H1 (cell line): Measurements from ENCODE around the gene MEIOB. TPM values are rescaled to one million over a fixed set of nuclear protein-coding genes. Genes with fewer than 3 reads are reported as not detected.

Experiments used
- CTCF ChIA-PET: fragments of 300-600 bp; sonication (Branson Sonifier 250); formaldehyde crosslinking; loops from one replicate; lab custom pipeline; 2021; ENCODE audit not compliant: partially characterized antibody; lab: Charles Lee
- POLR2A ChIA-PET: fragments of 300-600 bp; sonication (Branson Sonifier 250); formaldehyde crosslinking; loops from one replicate; lab custom pipeline; 2021; ENCODE audit warnings: inconsistent platforms; ENCODE audit not compliant: partially characterized antibody; lab: Charles Lee
- DNase-seq, 2 experiments: peaks; one replicate each; pipeline versions ENCODE4 v3.0.0 to v3.0.0-alpha.2; 2010 to 2022; ENCODE audit warnings: low spot score in 2 of 2, low read depth in 1 of 2, mixed read lengths in 1 of 2
- FAIRE-seq: peaks from 2 replicates; lab custom pipeline; 2011; peaks lifted over from hg19 to GRCh38; lab: Jason Lieb, UNC
- H2AFZ ChIP-seq: 2 replicates; pipeline ENCODE4 v1.8.1; 2012; ENCODE audit warnings: low read length, inconsistent platforms
- H2AK5ac ChIP-seq: 2 replicates; pipeline ENCODE4 v1.6.1; 2013; ENCODE audit warnings: low read depth, low read length
- H2BK120ac ChIP-seq: replicated peaks from 2 replicates; pipeline ENCODE3; 2013; ENCODE audit warnings: low read depth, low read length, inconsistent platforms
- H2BK12ac ChIP-seq: 2 replicates; pipeline ENCODE4 v1.6.1; 2013; ENCODE audit warnings: low read depth, low read length
- H2BK15ac ChIP-seq: 2 replicates; pipeline ENCODE4 v1.6.1; 2013; ENCODE audit warnings: low read length
- H2BK20ac ChIP-seq: 2 replicates; pipeline ENCODE4 v1.6.1; 2013; ENCODE audit warnings: low read length
- H2BK5ac ChIP-seq: 2 replicates; pipeline ENCODE4 v1.6.1; 2013; ENCODE audit warnings: low read depth, low read length
- H3K14ac ChIP-seq: 2 replicates; pipeline ENCODE4 v1.6.1; 2013; ENCODE audit warnings: inconsistent platforms; ENCODE audit not compliant: insufficient read length
- H3K18ac ChIP-seq: 2 replicates; pipeline ENCODE4 v1.6.1; 2013; ENCODE audit warnings: low read length; ENCODE audit errors: extremely low read depth
- H3K23ac ChIP-seq: 2 replicates; pipeline ENCODE4 v1.6.1; 2013; ENCODE audit warnings: inconsistent platforms; ENCODE audit not compliant: insufficient read length
- H3K23me2 ChIP-seq: 2 replicates; pipeline ENCODE4 v1.6.1; 2013; ENCODE audit warnings: low read depth, low read length
- H3K27ac ChIP-seq: 2 replicates; pipeline ENCODE4 v1.6.1; 2011; ENCODE audit warnings: low read depth, low read length, inconsistent platforms
- H3K27me3 ChIP-seq, 4 experiments: replicated peaks in 1 of 4; 1 replicate in 1 of 4; 2 replicates in 3 of 4; pipeline versions ENCODE4 v1.6.1 to v1.8.1; 2011 to 2013; ENCODE audit warnings: low read length in 3 of 4, mild to moderate bottlenecking in 3 of 4, inconsistent platforms in 2 of 4, mixed read lengths in 2 of 4, moderate library complexity in 1 of 4; ENCODE audit not compliant: control insufficient read depth in 3 of 4, insufficient read depth in 3 of 4; ENCODE audit errors: extremely low read depth in 1 of 4
- H3K36me3 ChIP-seq, 4 experiments: 2 replicates each; pipeline versions ENCODE4 v1.6.1 to v1.8.1; 2011 to 2013; ENCODE audit warnings: mild to moderate bottlenecking in 4 of 4, low read length in 3 of 4, moderate library complexity in 2 of 4, control low read depth in 1 of 4, inconsistent platforms in 1 of 4; ENCODE audit not compliant: insufficient read depth in 4 of 4, control insufficient read depth in 2 of 4
- H3K4ac ChIP-seq: replicated peaks from 2 replicates; pipeline ENCODE3; 2013; ENCODE audit warnings: low read length, low read depth, mixed read lengths, inconsistent platforms; ENCODE audit not compliant: insufficient read length
- H3K4me1 ChIP-seq, 4 experiments: replicated peaks in 1 of 4; 1 replicate in 1 of 4; 2 replicates in 3 of 4; pipeline versions ENCODE4 v1.6.1 to v1.8.1; 2011 to 2013; ENCODE audit warnings: low read length in 3 of 4, inconsistent platforms in 2 of 4, mixed read lengths in 1 of 4; ENCODE audit not compliant: insufficient read depth in 4 of 4, control insufficient read depth in 3 of 4
- H3K4me2 ChIP-seq, 2 experiments: 2 replicates each; pipeline versions ENCODE4 v1.6.1 to v1.8.1; 2011 to 2013; ENCODE audit warnings: low read depth in 2 of 2, low read length in 2 of 2, control low read depth in 1 of 2, inconsistent platforms in 1 of 2, mild to moderate bottlenecking in 1 of 2; ENCODE audit not compliant: insufficient read depth in 1 of 2
- H3K4me3 ChIP-seq, 4 experiments: fragments of 200-600, 300-600 bp in 1 of 4; sonication (generic), shearing (Covaris generic), sonication (Bioruptor Twin) in 1 of 4; 2 replicates each; pipeline versions ENCODE4 v1.5.1 to v1.8.1; 2011 to 2016; ENCODE audit warnings: low read length in 4 of 4, low read depth in 3 of 4, control low read depth in 2 of 4, inconsistent platforms in 2 of 4, mild to moderate bottlenecking in 2 of 4, mixed read lengths in 1 of 4, moderate library complexity in 1 of 4; ENCODE audit not compliant: insufficient read depth in 2 of 4; ENCODE audit errors: extremely low read depth in 1 of 4
- H3K56ac ChIP-seq: replicated peaks from 2 replicates; pipeline ENCODE3; 2013; ENCODE audit warnings: low read depth, mild to moderate bottlenecking, mixed read lengths, low read length, inconsistent platforms; ENCODE audit not compliant: insufficient read length
- H3K79me1 ChIP-seq: 2 replicates; pipeline ENCODE4 v1.6.1; 2013; ENCODE audit warnings: low read depth, low read length, control low read depth
- H3K79me2 ChIP-seq, 2 experiments: 2 replicates each; pipeline versions ENCODE4 v1.6.1 to v1.8.1; 2012 to 2013; ENCODE audit warnings: low read length in 2 of 2, mild to moderate bottlenecking in 2 of 2, inconsistent platforms in 1 of 2; ENCODE audit not compliant: insufficient read depth in 2 of 2, control insufficient read depth in 1 of 2
- H3K9ac ChIP-seq, 4 experiments: replicated peaks in 1 of 4; 1 replicate in 1 of 4; 2 replicates in 3 of 4; pipeline versions ENCODE4 v1.6.1 to v1.8.1; 2011 to 2013; ENCODE audit warnings: low read depth in 3 of 4, low read length in 3 of 4, control low read depth in 2 of 4, mild to moderate bottlenecking in 2 of 4, moderate library complexity in 2 of 4, inconsistent platforms in 1 of 4; ENCODE audit errors: extremely low read depth in 1 of 4
- H3K9me3 ChIP-seq, 2 experiments: 2 replicates each; pipeline versions ENCODE4 v1.6.1 to v1.8.1; 2012 to 2013; ENCODE audit warnings: mild to moderate bottlenecking in 2 of 2, moderate library complexity in 2 of 2, control low read depth in 1 of 2, inconsistent platforms in 1 of 2, low read depth in 1 of 2, low read length in 1 of 2, mixed read lengths in 1 of 2; ENCODE audit not compliant: insufficient read depth in 2 of 2
- H4K20me1 ChIP-seq, 2 experiments: replicated peaks in 1 of 2; 2 replicates each; pipeline versions ENCODE3 to v1.8.1; 2011 to 2013; ENCODE audit warnings: inconsistent platforms in 2 of 2, low read length in 2 of 2, mild to moderate bottlenecking in 1 of 2; ENCODE audit not compliant: insufficient read depth in 2 of 2, control insufficient read depth in 1 of 2
- H4K5ac ChIP-seq: 2 replicates; pipeline ENCODE4 v1.6.1; 2013; ENCODE audit warnings: low read length, low read depth, mixed read lengths, inconsistent platforms; ENCODE audit not compliant: insufficient read length
- H4K8ac ChIP-seq: 2 replicates; pipeline ENCODE4 v1.8.0; 2013; ENCODE audit warnings: mild to moderate bottlenecking, moderate library complexity, low read length, inconsistent platforms; ENCODE audit not compliant: insufficient read depth; ENCODE audit errors: extremely low read depth
- H4K91ac ChIP-seq: replicated peaks from 2 replicates; pipeline ENCODE3; 2013; ENCODE audit warnings: low read length, mixed read lengths, inconsistent platforms; ENCODE audit not compliant: insufficient read length
- BACH1 ChIP-seq: IDR thresholded peaks from 2 replicates; pipeline ENCODE4 v1.6.1; 2012; ENCODE audit warnings: low read length, improper control_type of control experiment
- WGBS, 2 experiments: shearing (Covaris generic) in 1 of 2; methylation state at CpG; one replicate each; pipeline versions ENCODE4 v1.1.6 to v1.1.7; 2013 to 2015; ENCODE audit warnings: low lambda C conversion rate in 2 of 2, mixed read lengths in 2 of 2, inconsistent platforms in 1 of 2, low coverage in 1 of 2, missing lambda C conversion rate in 1 of 2; ENCODE audit not compliant: insufficient replicate concordance in 2 of 2, insufficient coverage in 1 of 2, insufficient read length in 1 of 2; ENCODE audit errors: extremely low coverage in 1 of 2, missing lambda C conversion rate in 1 of 2; 5-methylcytosine and 5-hydroxymethylcytosine counted together
- polyA plus RNA-seq, 7 experiments: library from polyadenylated mRNA; depleted of rRNA in 3 of 7; stranded (reverse) in 5 of 7; unstranded in 2 of 7; fragments of >200 nt in 5 of 7; fragments of 200-250 nt in 2 of 7; gene quantifications; 1 replicate in 5 of 7; 2 replicates in 1 of 7; 4 replicates in 1 of 7; pipeline versions ENCODE4 v1.2.1 to v1.2.3, GENCODE V29; 2011 to 2013; ENCODE audit warnings: missing spikeins in 2 of 7, mixed read lengths in 2 of 7
- total RNA-seq: library from RNA; stranded (reverse); fragmentation: NEBNext Ultra II Directional; extraction: Animal tissue kit (Norgen Biotek cat#: 25700); gene quantifications from 2 replicates; pipeline ENCODE4 v1.2.1, GENCODE V29; 2021

Gene MEIOB
- total and polyA plus RNA-seq, 2 of the 8 experiments (the other 6 are each of a cell fraction or from before 2014, with no cell fraction given), result 0.63 to 1.1 TPM

DNA sequence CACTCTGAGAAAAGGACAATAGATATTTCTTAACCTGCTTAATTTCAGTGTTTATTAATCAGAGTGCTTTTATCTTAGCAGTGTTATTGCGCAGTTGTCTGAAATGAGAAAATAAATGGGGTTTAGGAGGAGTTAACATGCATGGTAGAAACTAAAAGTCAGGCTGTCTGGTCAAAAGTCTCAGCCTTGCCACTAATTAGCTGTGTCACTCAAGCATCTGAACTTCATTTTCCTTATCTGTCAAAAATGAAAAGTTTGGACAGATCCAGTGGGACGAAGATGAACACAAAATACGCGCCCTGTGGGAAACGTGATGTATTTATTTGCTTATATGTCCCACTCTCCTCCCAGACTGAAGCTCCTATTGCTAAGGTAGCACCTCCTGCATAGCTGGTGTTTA, 6.3 kb upstream of the MEIOB start:
- Histone ChIP-seq H3K4ac (no peak overlapping the region), H3K56ac (no peak overlapping the region), H3K14ac (no peak overlapping the region), H3K36me3 (no peaks in the 10 kb centered on the region), H3K23me2 (no peaks in the 10 kb centered on the region), H3K9ac (no peak overlapping the region), H3K18ac (no peak overlapping the region), H2BK12ac (no peak overlapping the region), H4K20me1 (no peaks in the 10 kb centered on the region), H2BK20ac (no peak overlapping the region), H3K27me3 (peaks cover 0 to 6% (median 0%) of the 10 kb centered on the region in 4 experiments; a peak in 5 of 7 replicates), H2BK15ac (no peak overlapping the region), H3K79me2 (no peaks in the 10 kb centered on the region), H4K91ac (no peak overlapping the region), H3K4me3 (no peak overlapping the region), H3K23ac (no peak overlapping the region), H3K4me1 (peaks cover 0 to 2% (median 0%) of the 10 kb centered on the region in 4 experiments; a peak in 1 of 7 replicates), H2AK5ac (no peak overlapping the region), H3K79me1 (no peaks in the 10 kb centered on the region), H3K27ac (no peak overlapping the region), H2BK5ac (no peak overlapping the region), H2BK120ac (no peak overlapping the region), H3K9me3 (no peaks in the 10 kb centered on the region), H2AFZ (no peak overlapping the region), H3K4me2 (no peak overlapping the region), H4K5ac (no peak overlapping the region), H4K8ac (no peak overlapping the region)
- ChIA-PET POLR2A (interaction anchor here (0.6 to 3.1 kb wide), 2 partner anchors 83 to 86 kb away, joined by 3 to 8 read pairs; partner anchors contain the start of gene RPS2), CTCF (interaction anchor here (0.7 to 3.6 kb wide), 7 partner anchors 15 to 428 kb away, joined by 3 to 13 read pairs (median 3); no protein-coding TSS in a partner anchor)
- 87% methylated on average over 5 of the region's 5 CpGs; no CpG with 5 or more reads in 1 of the 2 experiments for WGBS, 2 experiments
- FAIRE-seq, result no peak
- no peak for DNase-seq
- TF ChIP-seq BACH1, result no peak
